GM12878 (cell line): ENCODE data around the gene CHN2. TPM values are rescaled to one million over a fixed set of nuclear protein-coding genes. Genes with fewer than 3 reads are reported as not detected.

Experiments used
- ATAC-seq: fragments of 200-7000 bp; cut with Tn5 transposase; 3 replicates; pipeline ENCODE4 v1.9.1; 2020; ENCODE audit warnings: mild to moderate bottlenecking, moderate library complexity
- BruUV-seq: library from RNA; stranded (reverse); fragments of 400-500 nt; replicated peaks from 2 replicates; lab custom pipeline; 2021; lab: Mats Ljungman, UMichigan
- CTCF ChIA-PET: fragments of 300-600 bp; sonication (Branson Sonifier 250); formaldehyde crosslinking; extraction: SDS; loops from one replicate; lab custom pipeline; 2021; ENCODE audit warnings: inconsistent platforms; lab: Yijun Ruan, JAX
- POLR2A ChIA-PET: fragments of 350-600 bp; formaldehyde crosslinking; extraction: SDS; loops from one replicate; lab custom pipeline; 2021; ENCODE audit warnings: inconsistent platforms; lab: Charles Lee
- RAD21 ChIA-PET: fragments of 300-600 bp; sonication (Branson Sonifier 250); formaldehyde crosslinking; loops from one replicate; lab custom pipeline; 2023; ENCODE audit warnings: antibody characterized with exemption; ENCODE audit not compliant: unreplicated experiment; lab: Charles Lee
- SMC1A ChIA-PET: fragments of 300-600 bp; sonication (Branson Sonifier 250); formaldehyde crosslinking; loops from one replicate; lab custom pipeline; 2023; ENCODE audit not compliant: unreplicated experiment, uncharacterized antibody; lab: Charles Lee
- DNase-seq: peaks from one replicate; pipeline ENCODE4 v3.0.0-alpha.2; 2011; ENCODE audit warnings: low read depth, low spot score
- FAIRE-seq: peaks from 3 replicates; lab custom pipeline; 2011; peaks lifted over from hg19 to GRCh38; lab: Jason Lieb, UNC
- H2AFZ ChIP-seq: 2 replicates; pipeline ENCODE4 v1.6.0; 2011; ENCODE audit warnings: low read depth, low read length, control low read depth; ENCODE audit not compliant: control insufficient read depth
- H3K27ac ChIP-seq: 2 replicates; pipeline ENCODE4 v1.5.1; 2011; ENCODE audit warnings: control low read depth; ENCODE audit not compliant: control insufficient read depth, insufficient read depth
- H3K27me3 ChIP-seq, 2 experiments: replicated peaks in 1 of 2; 2 replicates each; pipeline versions ENCODE4 v1.6.0 to v1.6.1; 2011; ENCODE audit warnings: low read length in 1 of 2; ENCODE audit not compliant: control insufficient read depth in 2 of 2, insufficient read depth in 2 of 2
- H3K36me3 ChIP-seq, 2 experiments: 2 replicates each; pipeline ENCODE4 v1.5.1; 2011; ENCODE audit warnings: low read length in 1 of 2; ENCODE audit not compliant: control insufficient read depth in 2 of 2, insufficient read depth in 2 of 2
- H3K4me1 ChIP-seq: 2 replicates; pipeline ENCODE4 v1.6.1; 2011; ENCODE audit warnings: mild to moderate bottlenecking, low read length, moderate library complexity, mixed read lengths; ENCODE audit not compliant: control insufficient read depth, insufficient read depth
- H3K4me2 ChIP-seq: 2 replicates; pipeline ENCODE4 v1.6.0; 2011; ENCODE audit warnings: control low read depth; ENCODE audit not compliant: control insufficient read depth, insufficient read depth
- H3K4me3 ChIP-seq: fragments of 200-600 bp; sonication (generic); 2 replicates; pipeline ENCODE4 v1.5.1; 2016
- H3K79me2 ChIP-seq: 2 replicates; pipeline ENCODE4 v1.6.0; 2011; ENCODE audit warnings: low read length; ENCODE audit not compliant: control insufficient read depth, insufficient read depth
- H3K9ac ChIP-seq: 2 replicates; pipeline ENCODE4 v1.8.0; 2011; ENCODE audit warnings: low read length, control low read depth, mixed read lengths; ENCODE audit not compliant: control insufficient read depth, insufficient read depth
- H3K9me3 ChIP-seq: replicated peaks from 3 replicates; pipeline ENCODE4 v1.5.1; 2011; ENCODE audit warnings: mild to moderate bottlenecking, low read length; ENCODE audit not compliant: control insufficient read depth, insufficient read depth
- H4K20me1 ChIP-seq: 2 replicates; pipeline ENCODE4 v1.6.0; 2011; ENCODE audit not compliant: control insufficient read depth, insufficient read depth
- E4F1 ChIP-seq: fragments of 450-650 bp; IDR thresholded peaks from 2 replicates; pipeline ENCODE4 v1.6.1; 2018; ENCODE audit warnings: borderline replicate concordance, mild to moderate bottlenecking; ENCODE audit not compliant: partially characterized antibody
- ESRRA ChIP-seq: IDR thresholded peaks from 2 replicates; pipeline ENCODE4 v1.6.1; 2012; ENCODE audit warnings: mild to moderate bottlenecking, low read length, improper control_type of control experiment
- FOXM1 ChIP-seq: IDR thresholded peaks from 2 replicates; pipeline ENCODE4 v1.6.1; 2012; ENCODE audit warnings: low read depth, mild to moderate bottlenecking, inconsistent platforms, low read length, moderate library complexity
- HDAC2 ChIP-seq: fragments of 200-600 bp; sonication (generic); IDR thresholded peaks from 2 replicates; pipeline ENCODE4 v1.6.1; 2017
- MEF2A ChIP-seq: IDR thresholded peaks from 2 replicates; pipeline ENCODE4 v1.6.1; 2011; ENCODE audit warnings: low read depth, mild to moderate bottlenecking, low read length, moderate library complexity; ENCODE audit not compliant: insufficient read depth
- NR2F1 ChIP-seq: fragments of 450-650 bp; conservative IDR thresholded peaks from 2 replicates; pipeline ENCODE4 v1.6.1; 2017; ENCODE audit warnings: mild to moderate bottlenecking
- PAX8 ChIP-seq: fragments of 450-650 bp; IDR thresholded peaks from 2 replicates; pipeline ENCODE4 v1.6.1; 2017; ENCODE audit warnings: mild to moderate bottlenecking, moderate library complexity
- PKNOX1 ChIP-seq: fragments of 450-650 bp; IDR thresholded peaks from 2 replicates; pipeline ENCODE4 v1.6.1; 2016; ENCODE audit warnings: mild to moderate bottlenecking
- POLR2A ChIP-seq: IDR thresholded peaks from 2 replicates; pipeline ENCODE4 v1.6.1; 2011; ENCODE audit warnings: low read depth, mild to moderate bottlenecking, low read length
- POLR2AphosphoS2 ChIP-seq: IDR thresholded peaks from 2 replicates; pipeline ENCODE4 v1.6.1; 2011; ENCODE audit warnings: low read depth, mild to moderate bottlenecking, low read length, improper control_type of control experiment, moderate library complexity
- SRF ChIP-seq, 2 experiments: IDR thresholded peaks; 2 replicates each; pipeline ENCODE4 v1.6.1; 2011; ENCODE audit warnings: low read depth in 2 of 2, low read length in 2 of 2, mild to moderate bottlenecking in 1 of 2, moderate library complexity in 1 of 2
- ZZZ3 ChIP-seq: IDR thresholded peaks from 2 replicates; pipeline ENCODE4 v1.6.1; 2011; ENCODE audit warnings: low read depth; ENCODE audit not compliant: control insufficient read depth, insufficient read length
- WGBS: methylation state at CpG from one replicate; pipeline ENCODE4 v1.1.6; 2016; ENCODE audit warnings: low lambda C conversion rate; ENCODE audit not compliant: insufficient replicate concordance, insufficient coverage; ENCODE audit errors: missing lambda C conversion rate; 5-methylcytosine and 5-hydroxymethylcytosine counted together
- in situ Hi-C: fragments of 300-500 bp; cut with MboI; formaldehyde crosslinking; loops from 9 replicates; pipeline ENCODE4 v1.14.3; 2018; ENCODE audit warnings: mixed read lengths
- intact Hi-C: fragments of 100-400 bp; cut with micrococcal nuclease; formaldehyde crosslinking; loops from one replicate; pipeline ENCODE4 v1.14.2; 2022; ENCODE audit not compliant: unreplicated experiment
- polyA plus RNA-seq, 11 experiments: library from polyadenylated mRNA; depleted of rRNA in 4 of 11; unstranded in 6 of 11; stranded (reverse) in 5 of 11; fragments of >200 nt; fragmentation: Nextera tagmentation in 4 of 11; fragmentation: Illumina TruSeq in 1 of 11; extraction: Ambion mirVana in 4 of 11; extraction: Trizol in 1 of 11; gene quantifications; 1 replicate in 1 of 11; 2 replicates in 10 of 11; pipeline versions ENCODE4 v1.2.1 to v1.2.3, GENCODE V29; 2011 to 2016; ENCODE audit warnings: inconsistent platforms in 2 of 11, missing spikeins in 2 of 11, low read depth in 1 of 11
- total RNA-seq, 4 experiments: library from RNA; depleted of rRNA in 3 of 4; stranded (reverse); fragments of >200 nt in 3 of 4; fragmentation: Illumina TruSeq in 1 of 4; extraction: Trizol in 1 of 4; gene quantifications; 2 replicates each; pipeline versions ENCODE4 v1.2.1 to v1.2.3, GENCODE V29; 2013 to 2021

Gene CHN2
- total and polyA plus RNA-seq, 10 of the 15 experiments (the other 5 are each of a cell fraction or from before 2014, with no cell fraction given), result 0.11 to 3.8 (median 0.37) TPM; not detected in 2

- H3K4me3 ChIP-seq, result no peak overlapping the region
- no peak overlapping the region for H3K9ac ChIP-seq
- DNase-seq (no peak), FAIRE-seq (no peak), ATAC-seq (peak; percentile 10; the same call in 1 of the 3 replicates)
- H3K27ac ChIP-seq, result no peak overlapping the region
- RAD21 ChIA-PET, result no interaction called here
- H3K4me2 ChIP-seq, result no peak overlapping the region
- CTCF ChIA-PET, result interaction anchor here (0.6 to 2.0 kb wide), 2 partner anchors 13 to 1131 kb away, joined by 3 to 4 read pairs; no protein-coding TSS in a partner anchor
- H2AFZ ChIP-seq, result no peak overlapping the region
- H3K27me3 ChIP-seq, result no peaks in the 10 kb centered on the region
- H3K79me2 ChIP-seq, result no peaks in the 10 kb centered on the region
- intact Hi-C loops, result no loop called here
- SMC1A ChIA-PET, result no interaction called here
- H3K4me1 ChIP-seq, result no peaks in the 10 kb centered on the region
- BruUV-seq, result no TSS peak
- no peak for TF ChIP-seq PKNOX1
- no peak for TF ChIP-seq NR2F1
- no peak for TF ChIP-seq PAX8
- no peak for TF ChIP-seq ESRRA
- no peak for TF ChIP-seq POLR2AphosphoS2
- TF ChIP-seq SRF (IDR thresholded peaks at IDR 0.05; ENCODE audit: low read depth in 2 of 2, low read length in 2 of 2), result no peak
- no peak for TF ChIP-seq E4F1
- TF ChIP-seq FOXM1, result no peak
- TF ChIP-seq ZZZ3, result no peak
- no peak for TF ChIP-seq POLR2A
- no peak for TF ChIP-seq HDAC2
- no peak for TF ChIP-seq MEF2A
- H3K36me3 ChIP-seq, result no peaks in the 10 kb centered on the region
- no peaks in the 10 kb centered on the region for H3K9me3 ChIP-seq
- 21% methylated on average over 4 of the region's 4 CpGs for WGBS
- POLR2A ChIA-PET, result no interaction called here
- in situ Hi-C loops, result no loop called here
- H4K20me1 ChIP-seq, result no peaks in the 10 kb centered on the region
Measured at GRCh38 chr7:29276806-29277205, 82.2 kb downstream of the CHN2 start.
